HG02763 (cell line): Measurements from ENCODE around the gene PIGK.
"Not testable (repeated sequence)": the region's sequence is repeated elsewhere in the genome, so short reads cannot be mapped to it uniquely, and the experiment has no call there.

Experiments used
- ATAC-seq: cut with Tn5 transposase; IDR thresholded peaks from one replicate; pipeline ENCODE4 v1.9.1; 2021; ENCODE audit warnings: mild to moderate bottlenecking, moderate library complexity; ENCODE audit not compliant: unreplicated experiment

The PIGK gene

DNA sequence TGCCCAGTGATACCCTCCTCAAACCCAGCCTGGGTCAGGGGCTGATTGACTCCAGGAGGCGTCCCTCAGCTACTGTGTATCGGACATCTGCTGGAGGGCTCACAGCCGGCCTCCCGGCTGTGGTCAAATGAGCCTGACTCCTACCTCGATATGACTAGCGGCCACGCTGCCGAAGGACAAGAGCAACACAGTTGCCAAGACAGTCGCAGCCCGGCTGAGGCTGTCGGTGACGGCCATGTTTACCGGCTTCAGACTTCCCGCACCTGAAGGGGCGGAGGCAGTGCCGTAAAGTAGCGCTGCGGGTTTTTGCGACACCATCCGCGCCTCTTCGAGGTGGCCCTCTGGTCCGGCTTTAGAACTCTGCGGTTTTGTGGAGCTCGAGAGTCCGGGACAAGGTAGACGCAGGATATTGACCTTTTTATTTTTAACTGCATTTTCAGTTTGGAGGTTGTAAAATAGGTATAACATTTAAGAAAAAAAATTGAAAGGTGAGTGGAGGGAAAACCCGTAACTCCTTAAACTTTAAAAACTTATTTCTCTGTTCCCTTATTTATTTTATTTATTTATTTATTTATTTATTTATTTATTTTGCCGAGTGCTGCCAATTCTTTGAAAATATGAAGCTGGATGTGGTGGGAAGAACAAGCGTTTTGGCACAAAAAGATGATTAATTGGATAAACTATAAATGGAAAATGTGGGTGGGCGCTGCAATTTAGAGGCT, at the start of gene PIGK:
TSS of gene PIGK (minus strand) at position 265 of the 722 bp plus-strand sequence. CDS start at position 237, 28 bp downstream.
- peak; percentile 98 for ATAC-seq

DNA sequence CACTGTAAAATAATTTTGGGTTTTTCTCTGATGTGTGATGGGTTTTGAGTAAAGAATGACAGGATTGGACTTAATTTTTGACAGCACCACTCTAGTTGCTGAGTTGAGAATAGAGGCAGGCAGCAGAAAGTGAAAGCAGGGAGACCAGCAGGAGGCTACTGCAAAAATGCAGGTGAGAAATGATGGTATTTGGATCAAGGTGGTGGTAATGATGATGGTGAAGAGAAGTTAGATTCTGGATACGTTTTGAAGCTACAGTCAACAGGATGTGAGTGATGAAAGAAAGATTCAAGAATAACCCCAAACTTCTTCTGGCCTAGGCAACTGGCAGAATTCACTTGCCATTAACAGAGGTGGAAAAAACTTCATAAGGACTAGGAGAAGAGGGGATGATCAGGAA, 47.8 kb upstream of the PIGK start:
- no peak for ATAC-seq

- no peak for ATAC-seq
Measured at GRCh38 chr1:77265180-77265579, 46.0 kb upstream of the PIGK start.

DNA sequence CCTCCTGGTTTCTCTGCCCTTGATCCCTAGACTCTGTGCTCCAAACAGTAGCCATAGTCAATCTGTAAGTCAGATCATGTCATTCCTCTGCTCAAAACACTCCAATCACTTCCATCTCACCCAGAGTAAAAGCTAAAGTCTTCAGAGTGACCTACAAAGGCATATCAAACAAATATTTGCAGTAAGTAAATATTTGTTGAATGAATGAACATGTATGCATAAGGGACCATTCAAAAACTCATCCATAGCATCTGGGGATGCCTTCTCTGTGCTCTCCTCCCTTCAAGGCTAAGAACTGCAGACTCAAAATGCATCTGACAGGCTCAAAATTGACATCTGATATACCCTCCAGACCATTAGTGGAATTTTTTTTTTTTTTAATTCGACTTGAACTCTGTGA, 44.5 kb upstream of the PIGK start:
- no peak for ATAC-seq

DNA sequence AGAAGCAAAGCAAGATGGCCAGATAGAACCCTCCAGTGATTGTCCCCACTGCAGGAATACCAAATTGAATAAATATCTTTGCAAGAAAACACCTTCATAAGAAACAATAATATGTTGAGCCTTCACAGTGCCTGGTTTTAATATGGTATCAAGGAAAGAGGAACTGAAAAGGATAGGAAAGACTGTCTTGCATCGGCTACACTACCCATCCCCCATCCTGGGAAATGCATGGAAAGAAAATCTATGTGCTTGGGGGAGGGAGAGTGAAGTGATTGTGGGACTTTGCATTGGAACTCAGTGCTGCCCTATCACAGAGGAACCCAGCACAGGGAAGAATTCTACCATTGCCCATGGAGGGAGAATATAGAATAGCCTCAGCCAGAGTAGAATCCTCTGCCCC, 34.0 kb upstream of the PIGK start:
- ATAC-seq: no peak

- no peak for ATAC-seq
Measured at GRCh38 chr1:77250126-77250525, 30.9 kb upstream of the PIGK start.

DNA sequence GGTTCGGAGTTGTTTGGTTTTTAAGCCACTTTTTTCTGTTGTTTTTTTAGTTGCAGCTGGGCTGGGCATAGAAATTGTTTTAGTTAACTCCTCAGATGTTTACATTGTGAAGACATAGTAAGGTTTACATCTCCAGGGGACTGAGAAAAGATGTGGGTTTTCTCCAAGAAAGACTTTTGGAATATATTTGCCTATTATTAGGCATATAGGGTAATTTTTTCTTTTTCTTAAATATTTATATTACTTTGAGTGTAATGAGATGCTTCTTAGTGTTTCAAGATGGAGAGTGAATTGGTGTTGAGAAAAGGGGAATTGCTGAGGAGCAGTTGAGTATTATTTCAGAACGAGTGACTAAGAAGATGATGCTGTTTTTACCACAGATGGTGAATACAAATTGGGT, 26.6 kb upstream of the PIGK start:
- ATAC-seq: no peak

DNA sequence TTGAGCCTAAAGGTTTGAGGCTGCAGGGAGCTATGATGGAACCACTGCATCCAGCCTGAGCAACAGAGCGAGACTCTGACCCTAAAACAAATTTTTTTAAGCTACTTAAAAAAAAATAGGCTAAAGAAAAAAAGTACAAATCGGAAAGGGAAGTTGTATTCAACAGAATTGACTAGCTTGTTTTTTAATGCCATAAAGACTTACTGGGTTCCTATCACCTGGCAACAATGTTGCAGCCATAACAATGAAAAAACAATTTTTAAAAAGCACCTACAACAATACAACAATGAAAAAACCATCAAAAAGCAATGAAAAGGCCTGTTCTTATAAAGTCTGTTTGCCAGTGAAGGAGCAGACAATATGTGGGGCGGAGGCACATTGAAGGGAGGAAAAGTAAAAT, 20.1 kb upstream of the PIGK start:
- no peak for ATAC-seq

DNA sequence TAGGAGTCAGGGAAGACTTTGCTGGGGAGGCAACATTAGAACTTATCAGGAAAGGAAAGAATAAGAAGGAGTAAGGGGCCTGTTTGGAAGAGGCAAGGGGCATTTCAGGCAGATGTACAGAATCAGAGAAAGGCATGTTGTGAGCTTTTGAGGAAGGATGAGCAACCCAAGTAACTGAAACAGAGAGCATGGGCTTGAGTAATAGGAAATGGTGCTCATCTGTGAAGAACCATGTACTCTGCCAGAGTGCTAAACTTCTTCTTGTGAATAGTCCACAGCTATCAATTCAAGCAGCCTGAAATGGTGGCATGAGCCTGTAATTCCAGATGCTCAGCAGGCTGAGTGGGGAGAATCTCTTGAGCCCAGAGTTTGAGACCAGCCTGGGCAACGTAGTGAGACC, 19.2 kb upstream of the PIGK start:
- no peak for ATAC-seq

DNA sequence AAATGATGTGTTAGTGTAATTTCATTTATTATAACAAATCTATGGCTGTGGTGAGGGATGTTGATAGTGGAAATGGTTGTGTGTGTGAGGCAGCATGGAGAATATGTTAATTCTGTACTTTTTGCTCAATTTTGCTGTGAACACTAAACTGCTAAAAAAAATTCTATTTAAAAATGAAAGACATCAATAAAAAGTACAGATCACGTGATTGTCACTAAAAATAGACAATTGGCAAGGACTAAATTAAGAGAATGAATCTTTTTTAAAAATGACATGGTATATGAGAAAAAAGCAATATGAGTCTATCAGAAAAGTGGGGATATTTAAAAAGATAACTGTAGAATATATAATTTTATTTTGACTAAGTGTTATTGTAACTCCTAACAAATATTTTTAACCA, 15.7 kb upstream of the PIGK start:
- no peak for ATAC-seq

DNA sequence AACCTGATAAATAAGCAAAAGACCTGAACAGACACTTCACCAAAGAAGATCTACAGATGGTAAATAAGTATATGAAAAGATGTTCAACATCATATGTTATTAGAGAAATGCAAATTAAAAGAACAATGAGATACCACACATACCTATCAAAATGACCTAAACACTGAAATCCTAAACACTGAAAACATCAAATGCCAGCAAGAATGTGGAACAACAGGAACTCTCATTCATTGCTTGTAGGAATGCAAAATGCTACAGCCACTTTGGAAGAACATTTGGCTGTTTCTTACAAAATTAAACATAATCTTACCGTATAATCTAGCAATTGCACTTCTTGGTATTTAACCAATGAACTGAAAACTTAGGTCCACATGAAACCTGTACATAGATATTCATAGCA, 14.9 kb upstream of the PIGK start:
- ATAC-seq: no peak

GRCh38 chr1:77232829-77233228, 13.6 kb upstream of the PIGK start:
- no peak for ATAC-seq

- ATAC-seq: no peak
Measured at GRCh38 chr1:77230051-77230450, 10.8 kb upstream of the PIGK start.

DNA sequence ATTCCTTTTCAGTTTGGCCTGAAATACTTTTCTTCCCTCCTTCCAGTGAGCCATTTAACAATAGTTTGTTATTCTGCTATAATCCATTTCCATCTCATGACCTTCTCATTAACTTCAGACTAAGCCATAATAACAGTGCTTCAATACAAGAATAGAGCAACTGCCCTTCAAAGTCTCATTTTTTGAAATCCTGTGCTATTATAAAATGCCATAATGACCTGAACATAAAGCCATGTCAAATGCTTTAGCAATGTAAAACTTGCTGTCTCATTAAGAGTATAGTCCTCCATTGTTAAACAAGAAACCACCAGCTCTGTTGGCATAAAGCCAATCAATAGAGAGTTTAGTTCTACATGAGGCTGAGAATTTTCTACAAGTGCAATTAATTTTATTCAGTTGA, 9.6 kb upstream of the PIGK start:
- ATAC-seq: no peak

GRCh38 chr1:77227381-77227780, 8.2 kb upstream of the PIGK start:
- no peak for ATAC-seq

GRCh38 chr1:77222496-77222895, 3.3 kb upstream of the PIGK start:
- no peak for ATAC-seq

- ATAC-seq: no peak
Measured at GRCh38 chr1:77220687-77221463, 1.6 kb upstream of the PIGK start.

DNA sequence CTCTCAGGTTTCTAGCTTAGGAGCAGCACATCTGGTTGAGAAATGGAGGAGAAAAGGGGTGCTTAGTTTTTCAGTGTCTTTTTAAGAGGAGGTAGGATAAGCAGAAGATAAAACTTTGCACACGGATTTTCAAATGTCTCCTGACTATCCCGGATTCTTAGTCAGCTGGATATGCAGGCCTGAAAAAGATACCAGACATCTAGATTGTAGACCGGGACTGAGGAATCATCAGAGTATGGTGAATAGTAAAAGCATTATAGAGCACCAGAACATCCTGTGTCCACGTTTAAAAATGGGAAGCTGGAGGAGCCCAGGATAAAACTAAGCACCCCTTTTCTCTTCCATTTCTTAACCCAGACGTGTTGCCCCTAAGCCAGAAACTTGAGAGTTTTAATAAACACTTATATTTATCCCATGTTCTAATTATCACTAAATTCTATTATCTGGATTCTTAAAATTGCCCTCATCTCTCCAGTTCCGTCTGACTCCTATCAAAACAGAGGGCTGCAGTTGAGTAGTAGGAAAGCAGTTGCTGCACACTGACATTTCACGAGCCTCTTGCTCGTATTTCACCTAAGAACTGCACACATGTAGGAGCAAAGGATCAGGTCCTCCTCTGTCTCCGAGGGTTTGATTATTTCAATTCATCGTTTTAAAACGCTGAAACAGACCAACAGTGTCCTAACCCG, 609 bp downstream of the PIGK start:
- ATAC-seq: peak; percentile 37

- not testable (repeated sequence) for ATAC-seq
Measured at GRCh38 chr1:77204043-77204442, 15.2 kb downstream of the PIGK start.

GRCh38 chr1:77202751-77203150, 16.5 kb downstream of the PIGK start:
- no peak for ATAC-seq

- ATAC-seq: no peak
Measured at GRCh38 chr1:77200806-77201205, 18.4 kb downstream of the PIGK start.

DNA sequence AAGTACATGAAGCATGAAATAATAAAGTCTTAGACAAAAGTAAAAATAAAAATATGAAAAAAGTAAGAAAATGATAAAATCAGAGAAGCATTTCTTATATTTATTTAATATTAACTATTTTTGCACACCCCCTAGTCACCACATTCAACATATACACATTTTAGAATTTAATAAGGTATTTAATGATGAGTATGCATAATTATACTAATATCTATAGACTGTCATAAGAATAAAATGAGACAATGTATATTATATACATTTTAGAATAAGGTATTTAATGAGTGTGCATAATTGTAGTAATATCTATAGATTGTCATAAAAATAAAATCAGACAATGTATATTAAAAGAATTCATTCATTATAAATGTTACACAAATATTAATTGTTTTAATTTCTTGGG, 18.9 kb downstream of the PIGK start:
- no peak for ATAC-seq
